Activated CD8-positive, alpha-beta memory T cell treated with anti-CD3 and anti-CD28 coated beads for 48 hours (primary cell): ENCODE data around the gene DPYD.

Experiments
- DNase-seq, 3 experiments: peaks; one replicate each; pipeline ENCODE4 v3.0.0-alpha.2; 2020; ENCODE audit warnings: low read depth in 2 of 3, low spot score in 2 of 3

The DPYD gene

GRCh38 chr1:97560714-97561113, 360.1 kb downstream of the DPYD start:
- no peak for DNase-seq

- DNase-seq, result no peak
Observed at GRCh38 chr1:97553971-97554370, 366.9 kb downstream of the DPYD start.

GRCh38 chr1:97551113-97551512, 369.7 kb downstream of the DPYD start:
- DNase-seq, result no peak

- no peak for DNase-seq
Observed at GRCh38 chr1:97545446-97545845, 375.4 kb downstream of the DPYD start.

- no peak for DNase-seq
Observed at GRCh38 chr1:97540346-97540888, 380.4 kb downstream of the DPYD start.

GRCh38 chr1:97538113-97538512, 382.7 kb downstream of the DPYD start:
- DNase-seq, result no peak

GRCh38 chr1:97533358-97533757, 387.5 kb downstream of the DPYD start:
- DNase-seq, result no peak

- DNase-seq, result no peak
Observed at GRCh38 chr1:97529600-97529999, 391.2 kb downstream of the DPYD start.

GRCh38 chr1:97524211-97524610, 396.6 kb downstream of the DPYD start:
- DNase-seq, result no peak

GRCh38 chr1:97516588-97516987, 404.2 kb downstream of the DPYD start:
- DNase-seq, result no peak

GRCh38 chr1:97508653-97509218, 412.1 kb downstream of the DPYD start:
- no peak for DNase-seq

- no peak for DNase-seq
Observed at GRCh38 chr1:97507863-97508262, 413.0 kb downstream of the DPYD start.

GRCh38 chr1:97506368-97506767, 414.5 kb downstream of the DPYD start:
- DNase-seq, result no peak

GRCh38 chr1:97505816-97506215, 415.0 kb downstream of the DPYD start:
- no peak for DNase-seq

- no peak for DNase-seq
Observed at GRCh38 chr1:97505289-97505688, 415.5 kb downstream of the DPYD start.

GRCh38 chr1:97502360-97502759, 418.5 kb downstream of the DPYD start:
- DNase-seq, result no peak

- no peak for DNase-seq
Observed at GRCh38 chr1:97501628-97502027, 419.2 kb downstream of the DPYD start.

- no peak for DNase-seq
Observed at GRCh38 chr1:97500760-97501159, 420.1 kb downstream of the DPYD start.

- DNase-seq, result no peak
Observed at GRCh38 chr1:97499667-97500066, 421.2 kb downstream of the DPYD start.

GRCh38 chr1:97489834-97490233, 431.0 kb downstream of the DPYD start:
- no peak for DNase-seq

- no peak for DNase-seq
Observed at GRCh38 chr1:97488530-97488929, 432.3 kb downstream of the DPYD start.

GRCh38 chr1:97482022-97482421, 438.8 kb downstream of the DPYD start:
- DNase-seq, result no peak

GRCh38 chr1:97467445-97467844, 453.4 kb downstream of the DPYD start:
- no peak for DNase-seq
